Measurements from ENCODE around the gene CTCFL.

DNA sequence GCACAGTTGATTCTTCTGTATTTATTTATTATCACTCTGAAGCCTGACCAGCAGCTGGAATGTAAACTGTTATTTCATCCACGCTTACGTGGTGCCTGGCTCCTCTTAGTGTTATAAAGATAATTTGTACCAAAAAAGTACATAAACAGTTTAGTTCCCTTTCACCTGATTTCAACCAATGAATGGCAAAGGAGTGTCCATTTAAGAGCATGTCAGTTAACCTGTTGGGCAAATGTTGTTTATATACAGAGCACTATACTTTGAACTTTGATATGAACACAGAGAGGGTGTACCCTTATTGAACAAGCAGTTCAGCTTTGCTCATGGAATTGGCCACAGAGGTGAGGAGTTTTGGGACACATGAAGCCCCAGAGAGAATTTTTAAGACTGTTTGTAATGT lies 7.2 kb upstream of the CTCFL start:
- TF ChIP-seq, protein P1, sequence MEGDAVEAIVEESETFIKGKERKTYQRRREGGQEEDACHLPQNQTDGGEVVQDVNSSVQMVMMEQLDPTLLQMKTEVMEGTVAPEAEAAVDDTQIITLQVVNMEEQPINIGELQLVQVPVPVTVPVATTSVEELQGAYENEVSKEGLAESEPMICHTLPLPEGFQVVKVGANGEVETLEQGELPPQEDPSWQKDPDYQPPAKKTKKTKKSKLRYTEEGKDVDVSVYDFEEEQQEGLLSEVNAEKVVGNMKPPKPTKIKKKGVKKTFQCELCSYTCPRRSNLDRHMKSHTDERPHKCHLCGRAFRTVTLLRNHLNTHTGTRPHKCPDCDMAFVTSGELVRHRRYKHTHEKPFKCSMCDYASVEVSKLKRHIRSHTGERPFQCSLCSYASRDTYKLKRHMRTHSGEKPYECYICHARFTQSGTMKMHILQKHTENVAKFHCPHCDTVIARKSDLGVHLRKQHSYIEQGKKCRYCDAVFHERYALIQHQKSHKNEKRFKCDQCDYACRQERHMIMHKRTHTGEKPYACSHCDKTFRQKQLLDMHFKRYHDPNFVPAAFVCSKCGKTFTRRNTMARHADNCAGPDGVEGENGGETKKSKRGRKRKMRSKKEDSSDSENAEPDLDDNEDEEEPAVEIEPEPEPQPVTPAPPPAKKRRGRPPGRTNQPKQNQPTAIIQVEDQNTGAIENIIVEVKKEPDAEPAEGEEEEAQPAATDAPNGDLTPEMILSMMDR (IDR thresholded peaks at IDR 0.05; ENCODE audit: low read depth, low read length, poor library complexity, severe bottlenecking), result no peak
- no peak for TF ChIP-seq EZH2phosphoT487 (IDR thresholded peaks at IDR 0.05; ENCODE audit: borderline replicate concordance, low read length)
